HG03460 (cell line): Measurements from ENCODE around the gene CA12.

Experiments
- ATAC-seq: cut with Tn5 transposase; IDR thresholded peaks from one replicate; pipeline ENCODE4 v1.9.1; 2021; ENCODE audit not compliant: unreplicated experiment

The CA12 gene

DNA sequence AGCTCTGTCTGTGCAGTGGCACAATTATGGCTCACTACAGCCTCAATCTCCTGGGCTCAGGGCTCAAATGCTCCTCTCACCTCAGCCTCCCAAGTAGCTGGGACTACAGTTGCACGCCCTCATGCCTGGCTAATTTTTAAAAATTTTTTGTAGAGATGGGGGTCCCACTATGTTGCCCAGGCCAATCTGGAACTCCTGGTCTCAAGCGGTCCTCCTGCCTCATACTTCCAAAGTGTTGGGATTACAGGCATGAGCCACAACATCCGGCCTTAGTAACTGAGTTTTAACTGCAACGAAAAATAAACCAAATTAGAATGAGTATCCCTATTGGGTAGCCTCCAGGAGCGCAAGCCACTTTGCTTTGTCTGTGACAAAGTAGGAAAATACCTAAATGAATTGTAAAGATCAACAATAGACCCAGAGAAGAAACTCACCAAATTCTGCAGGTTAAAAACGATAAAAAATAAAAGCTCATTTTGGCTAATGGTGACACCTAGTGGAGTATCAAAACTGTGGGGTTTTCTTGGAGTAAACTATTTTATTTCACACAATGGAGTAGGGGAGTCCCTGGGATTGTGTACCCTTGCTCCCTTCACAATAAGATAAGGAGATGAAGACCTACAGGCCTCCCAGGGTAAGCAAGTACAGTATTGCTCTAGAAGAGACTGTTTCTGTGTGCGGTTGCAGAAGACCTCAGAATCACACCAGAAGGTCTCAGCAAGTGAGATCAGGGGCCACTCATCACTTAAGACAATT lies 21.0 kb upstream of the CA12 start:
- no peak for ATAC-seq

GRCh38 chr15:63401714-63402497 lies 20.3 kb upstream of the CA12 start:
- ATAC-seq: no peak

DNA sequence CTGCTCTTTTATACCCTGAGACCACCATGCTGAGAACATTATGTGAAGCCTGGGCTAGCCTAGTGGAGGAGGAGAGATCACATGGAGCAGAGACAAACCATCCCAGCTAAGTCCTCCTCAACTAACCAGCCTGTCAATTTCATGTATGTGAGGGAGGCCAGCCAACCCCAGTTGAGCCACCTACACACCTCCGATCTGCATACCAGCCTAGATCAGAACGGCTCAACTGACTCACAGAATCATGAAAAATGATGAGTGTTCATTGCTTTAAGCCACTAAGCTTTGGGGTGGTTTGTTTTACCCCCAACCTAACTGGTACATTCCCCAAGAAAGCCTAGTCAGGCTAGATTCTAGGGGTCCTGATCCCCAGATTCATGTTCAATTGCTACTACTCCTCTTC lies 19.4 kb upstream of the CA12 start:
- no peak for ATAC-seq

DNA sequence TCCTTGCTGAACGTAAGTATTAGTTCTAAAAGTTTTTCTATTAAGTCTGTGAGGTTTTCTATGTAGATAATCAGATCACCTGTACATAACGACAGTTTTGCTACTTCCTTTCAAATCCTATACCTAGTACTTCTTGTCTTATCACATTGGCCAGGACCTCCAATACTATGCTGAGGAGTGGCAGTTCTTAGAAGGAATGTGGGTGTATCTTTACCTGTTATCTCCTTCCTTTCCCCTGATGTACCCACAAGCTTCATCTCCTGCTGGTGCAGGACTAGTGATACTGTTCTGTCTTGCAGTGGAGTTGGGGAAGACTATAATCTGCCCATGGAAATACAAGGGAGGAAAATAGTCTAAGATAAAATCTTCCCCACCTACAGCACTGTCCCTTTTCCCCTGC lies 16.8 kb upstream of the CA12 start:
- no peak for ATAC-seq

DNA sequence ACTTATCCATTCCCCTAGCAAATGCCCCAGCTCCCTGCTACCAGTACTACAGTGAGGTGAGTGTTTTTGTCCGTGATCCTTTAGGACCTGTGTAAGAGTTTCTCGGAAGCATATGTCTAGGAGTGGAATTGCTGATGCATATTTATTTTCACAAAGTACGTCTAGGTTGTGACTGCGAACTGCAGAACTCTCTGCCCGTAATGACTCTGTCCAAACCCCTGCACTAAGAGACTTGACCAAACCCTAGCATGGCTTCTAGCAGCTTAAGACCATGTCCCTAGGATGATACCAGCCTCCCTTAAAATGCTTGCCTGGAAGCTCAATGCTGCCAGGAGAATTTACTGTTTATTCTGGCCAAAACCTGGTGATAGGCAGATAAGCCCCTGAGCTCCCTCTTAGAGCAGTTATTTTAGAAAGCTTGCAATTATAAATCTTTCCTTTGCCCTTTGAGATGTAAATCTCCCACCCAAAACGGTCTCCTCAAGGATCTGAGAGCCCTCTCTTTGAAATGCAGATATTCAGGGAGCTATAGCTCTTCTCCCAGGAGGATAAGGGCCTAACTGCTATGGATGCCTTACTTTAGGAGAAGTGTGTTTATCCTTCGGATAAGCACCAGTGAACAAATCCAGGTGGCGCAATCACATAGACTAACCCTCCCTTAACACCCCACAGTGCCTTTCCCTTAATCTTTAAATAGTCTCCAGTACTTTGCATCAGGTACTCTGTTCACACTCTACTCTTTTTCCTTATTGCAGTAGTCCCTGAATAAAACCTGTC lies 14.7 kb upstream of the CA12 start:
- ATAC-seq: no peak

DNA sequence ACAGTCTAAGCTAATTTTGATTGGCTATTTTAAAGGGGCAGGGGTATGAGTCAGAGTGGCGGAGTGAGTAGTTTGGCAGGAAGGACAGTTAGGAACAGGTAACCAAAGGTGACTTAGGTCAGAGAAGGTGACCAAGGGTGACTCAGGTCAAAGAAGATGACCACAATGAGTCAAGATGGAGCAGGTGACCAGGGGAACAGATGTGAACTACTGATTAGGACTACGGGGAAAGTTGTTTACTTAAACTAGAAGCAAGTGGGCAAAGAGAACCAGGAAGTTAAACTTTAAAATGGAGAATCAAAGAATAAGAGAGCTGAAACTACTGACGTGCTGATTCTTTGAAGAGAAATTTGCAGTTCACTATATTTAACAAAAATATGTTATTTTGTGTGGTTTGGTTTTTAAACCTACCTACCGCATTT lies 14.1 kb upstream of the CA12 start:
- ATAC-seq: no peak

- no peak for ATAC-seq
Observed at GRCh38 chr15:63392361-63393009, 10.8 kb upstream of the CA12 start.

GRCh38 chr15:63391669-63392360 lies 10.2 kb upstream of the CA12 start:
- no peak for ATAC-seq

DNA sequence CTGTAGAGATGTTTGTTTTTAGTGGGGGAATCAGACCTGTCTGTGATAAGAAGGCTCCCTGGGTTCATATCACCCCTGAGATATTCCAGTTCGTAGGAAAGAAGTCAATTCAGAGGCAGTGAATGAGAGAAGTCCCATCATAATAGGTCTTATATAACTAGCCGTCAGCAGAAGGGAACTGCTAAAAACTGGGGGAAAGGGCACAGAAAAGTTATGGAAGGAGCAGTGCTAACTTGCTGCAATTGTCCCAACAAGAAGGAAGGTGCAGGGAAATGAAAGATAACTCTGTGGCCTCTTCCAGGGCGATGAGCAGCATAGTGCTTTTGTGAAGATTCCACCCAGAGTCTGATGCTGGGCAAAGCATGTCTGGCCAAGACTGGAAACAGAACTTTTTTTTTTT lies 9.0 kb upstream of the CA12 start:
- ATAC-seq: no peak

DNA sequence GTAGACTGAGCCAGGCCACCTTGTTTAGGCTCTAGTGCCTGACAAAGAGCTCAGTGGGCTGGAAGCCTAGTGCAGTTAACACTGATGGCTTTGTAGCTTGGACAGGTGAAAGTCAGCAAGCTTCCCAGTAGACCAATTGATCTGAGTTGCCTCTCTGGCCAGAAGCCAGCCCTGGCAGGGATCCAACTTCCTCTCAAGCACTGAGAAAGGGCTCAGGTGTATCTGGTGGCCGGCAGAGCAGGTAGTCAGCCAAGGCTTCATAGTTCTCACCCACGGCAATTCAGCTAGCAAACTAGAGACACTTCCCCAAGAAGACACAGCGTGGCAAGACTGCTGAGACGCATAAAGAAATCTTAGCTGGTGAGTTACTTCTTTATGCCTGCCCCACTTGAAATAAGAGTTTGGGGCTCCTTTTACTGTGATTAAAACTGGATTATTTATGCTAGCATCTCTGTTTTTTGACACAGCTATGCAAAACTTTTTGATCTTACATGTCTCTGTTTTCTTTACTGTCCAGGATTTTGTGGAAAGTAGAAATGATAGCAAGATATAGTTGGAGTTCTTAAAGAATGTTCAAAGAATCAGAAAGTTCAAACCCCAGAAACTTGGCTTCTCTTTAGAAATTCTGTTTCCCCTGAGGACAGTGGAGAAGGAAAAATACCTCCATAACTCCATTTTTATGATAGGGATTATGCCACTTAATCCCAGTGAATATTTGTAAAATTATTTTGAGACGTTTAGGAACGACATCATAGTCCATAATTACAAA lies 8.4 kb upstream of the CA12 start:
- ATAC-seq: no peak

DNA sequence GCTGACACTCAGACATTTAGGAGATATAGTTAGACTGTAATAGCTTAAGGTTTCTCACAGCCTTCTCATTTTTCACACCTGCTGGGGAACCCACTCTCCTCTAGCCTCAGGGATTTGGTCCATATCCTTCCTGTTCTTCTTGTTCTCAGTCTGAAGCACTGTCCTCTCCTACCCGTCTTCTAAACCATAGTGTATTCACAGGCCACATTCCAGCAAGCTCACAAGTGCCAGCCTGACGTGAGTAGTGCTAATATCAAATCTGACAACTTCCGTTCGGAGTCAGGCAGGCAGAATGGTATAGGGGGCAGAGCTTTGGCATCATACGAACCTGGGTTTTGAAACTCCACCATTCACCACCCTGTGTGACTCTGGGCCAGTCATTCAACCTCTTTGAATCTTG lies 6.9 kb upstream of the CA12 start:
- ATAC-seq: no peak

DNA sequence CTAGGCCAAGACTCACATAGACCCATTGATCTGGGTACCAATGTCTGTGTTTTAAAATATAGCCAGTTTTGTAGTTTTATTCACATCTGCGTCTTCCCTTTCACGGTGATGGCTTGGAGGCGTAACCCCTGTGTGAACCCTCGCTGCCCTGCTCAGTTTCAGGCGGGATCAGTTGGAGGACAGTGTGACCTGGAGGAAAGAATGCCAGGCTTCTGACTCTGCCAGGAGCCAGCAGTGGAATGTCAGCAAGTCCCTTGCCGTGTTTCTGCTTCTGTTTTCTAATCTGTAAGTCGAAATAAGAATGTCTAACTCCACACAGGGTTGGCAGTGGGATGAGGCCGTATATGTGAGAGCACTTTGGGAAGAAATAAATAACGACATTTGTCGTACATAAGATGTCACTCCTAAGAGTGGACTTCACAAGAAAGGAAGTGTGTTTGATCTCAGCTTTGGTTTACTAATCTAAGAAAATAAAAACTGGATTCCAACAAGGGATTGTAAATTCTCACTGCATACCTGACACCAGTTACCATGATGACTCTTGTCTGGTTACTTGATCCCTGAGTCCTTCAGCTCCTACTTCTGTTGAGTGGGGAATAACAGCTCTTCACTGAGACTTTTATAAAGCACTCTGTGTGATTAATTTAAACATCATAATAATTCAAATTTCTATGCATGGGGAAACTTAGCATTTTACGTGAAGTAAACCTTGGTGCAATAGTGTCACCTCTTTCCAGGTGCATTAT lies 6.3 kb upstream of the CA12 start:
- ATAC-seq: no peak

DNA sequence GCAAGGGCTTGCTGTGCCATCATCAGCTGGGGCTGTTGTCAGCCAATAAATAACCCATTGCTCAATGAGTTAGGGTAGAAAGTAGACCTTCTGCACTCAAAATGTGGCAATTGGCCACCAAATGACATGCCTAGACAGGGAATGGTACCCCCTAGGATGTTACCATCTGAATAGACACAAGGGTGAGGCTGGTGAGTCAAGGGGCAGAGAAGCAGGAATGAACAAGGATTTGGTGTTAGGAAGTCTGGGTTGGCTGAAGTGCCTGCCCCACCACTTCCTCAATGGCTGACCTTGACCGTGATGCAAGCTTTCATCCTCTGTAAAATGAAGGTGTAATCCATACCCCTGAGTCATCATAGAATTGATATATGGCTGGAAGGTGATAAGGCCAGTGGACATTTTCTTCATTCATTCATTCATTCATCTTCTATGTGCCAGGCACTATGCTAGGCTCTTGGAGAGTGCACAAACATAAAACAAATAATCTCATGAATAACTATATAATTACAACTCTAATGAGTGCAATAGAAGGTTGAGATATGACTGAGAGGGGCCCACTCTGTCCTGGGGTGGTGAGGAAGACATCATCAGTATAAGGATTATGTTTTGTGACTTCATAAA lies 4.4 kb upstream of the CA12 start:
- no peak for ATAC-seq

- no peak for ATAC-seq
Observed at GRCh38 chr15:63384906-63385305, 3.3 kb upstream of the CA12 start.

- ATAC-seq: no peak
Observed at GRCh38 chr15:63382966-63383710, 1.5 kb upstream of the CA12 start.

GRCh38 chr15:63380808-63381282 lies 801 bp downstream of the CA12 start:
- no peak for ATAC-seq

GRCh38 chr15:63380151-63380807 lies 1.4 kb downstream of the CA12 start:
- no peak for ATAC-seq
